Epithelial cell of alveolus of lung (primary cell): ENCODE results near the gene SNORC. TPM values are rescaled to one million over a fixed set of nuclear protein-coding genes. Genes with fewer than 3 reads are reported as not detected.

Experiments used
- total RNA-seq: library from RNA; depleted of rRNA; stranded (reverse); fragments of >200 nt; gene quantifications from 2 replicates; pipeline ENCODE4 v1.2.1, GENCODE V29; 2015

SNORC gene
- total RNA-seq, result 0.26 and 6.8 TPM in 2 replicates

GRCh38 chr2:232870018-232870765 is at the start of gene SNORC:
SNORC (plus strand) TSS chr2:232870264; CDS start chr2:232870342, 78 bp downstream.

Other genes starting within 250 kb of the SNORC start
- 0.40 and 2.2 TPM in 2 replicates for gene EFHD1, start 236.7 kb upstream of the SNORC start, total RNA-seq
- gene GIGYF2, start 172.9 kb upstream of the SNORC start, total RNA-seq, result 23.3 and 32.8 TPM in 2 replicates
- not detected in 2 replicates for gene KCNJ13, start 93.7 kb upstream of the SNORC start, total RNA-seq
- 0.08 and 3.0 TPM in 2 replicates for gene NGEF, start 143.0 kb downstream of the SNORC start, total RNA-seq
- gene NEU2, start 162.4 kb downstream of the SNORC start, total RNA-seq, result not detected in 2 replicates
- gene INPP5D, start 190.1 kb downstream of the SNORC start, total RNA-seq, result 0.65 and 1.0 TPM in 2 replicates